ENCODE measurements around the gene TMEM43.
"Not testable (repeated sequence)": the region's sequence is repeated elsewhere in the genome, so short reads cannot be mapped to it uniquely, and the experiment has no call there.

DNA sequence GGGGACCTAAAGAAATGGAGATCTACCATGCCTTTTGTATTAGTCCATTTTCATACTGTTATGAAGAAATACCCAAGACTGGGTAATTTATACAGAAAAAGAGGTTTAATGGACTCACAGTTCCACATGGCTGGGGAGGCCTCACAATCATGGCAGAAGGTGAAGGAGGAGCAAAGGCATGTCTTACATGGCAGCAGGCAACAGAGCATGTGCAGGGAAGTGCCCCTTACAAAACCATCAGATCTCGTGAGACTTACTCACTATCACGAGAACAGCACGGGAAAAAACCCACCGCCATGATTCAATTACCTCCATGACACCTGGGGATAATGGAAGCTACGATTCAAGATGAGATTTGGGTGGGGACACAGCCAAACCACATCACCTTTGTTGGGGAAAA, 37.4 kb upstream of the TMEM43 start:
- TF ChIP-seq, protein P1, sequence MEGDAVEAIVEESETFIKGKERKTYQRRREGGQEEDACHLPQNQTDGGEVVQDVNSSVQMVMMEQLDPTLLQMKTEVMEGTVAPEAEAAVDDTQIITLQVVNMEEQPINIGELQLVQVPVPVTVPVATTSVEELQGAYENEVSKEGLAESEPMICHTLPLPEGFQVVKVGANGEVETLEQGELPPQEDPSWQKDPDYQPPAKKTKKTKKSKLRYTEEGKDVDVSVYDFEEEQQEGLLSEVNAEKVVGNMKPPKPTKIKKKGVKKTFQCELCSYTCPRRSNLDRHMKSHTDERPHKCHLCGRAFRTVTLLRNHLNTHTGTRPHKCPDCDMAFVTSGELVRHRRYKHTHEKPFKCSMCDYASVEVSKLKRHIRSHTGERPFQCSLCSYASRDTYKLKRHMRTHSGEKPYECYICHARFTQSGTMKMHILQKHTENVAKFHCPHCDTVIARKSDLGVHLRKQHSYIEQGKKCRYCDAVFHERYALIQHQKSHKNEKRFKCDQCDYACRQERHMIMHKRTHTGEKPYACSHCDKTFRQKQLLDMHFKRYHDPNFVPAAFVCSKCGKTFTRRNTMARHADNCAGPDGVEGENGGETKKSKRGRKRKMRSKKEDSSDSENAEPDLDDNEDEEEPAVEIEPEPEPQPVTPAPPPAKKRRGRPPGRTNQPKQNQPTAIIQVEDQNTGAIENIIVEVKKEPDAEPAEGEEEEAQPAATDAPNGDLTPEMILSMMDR (tag by site-specific recombination; IDR thresholded peaks at IDR 0.05), result not testable (repeated sequence)
- TF ChIP-seq ZNF510 (tag by site-specific recombination; IDR thresholded peaks at IDR 0.05; ENCODE audit: insufficient replicate concordance); ZNF558 (tag by site-specific recombination; IDR thresholded peaks at IDR 0.05): not testable (repeated sequence)
- TF ChIP-seq, protein P2, sequence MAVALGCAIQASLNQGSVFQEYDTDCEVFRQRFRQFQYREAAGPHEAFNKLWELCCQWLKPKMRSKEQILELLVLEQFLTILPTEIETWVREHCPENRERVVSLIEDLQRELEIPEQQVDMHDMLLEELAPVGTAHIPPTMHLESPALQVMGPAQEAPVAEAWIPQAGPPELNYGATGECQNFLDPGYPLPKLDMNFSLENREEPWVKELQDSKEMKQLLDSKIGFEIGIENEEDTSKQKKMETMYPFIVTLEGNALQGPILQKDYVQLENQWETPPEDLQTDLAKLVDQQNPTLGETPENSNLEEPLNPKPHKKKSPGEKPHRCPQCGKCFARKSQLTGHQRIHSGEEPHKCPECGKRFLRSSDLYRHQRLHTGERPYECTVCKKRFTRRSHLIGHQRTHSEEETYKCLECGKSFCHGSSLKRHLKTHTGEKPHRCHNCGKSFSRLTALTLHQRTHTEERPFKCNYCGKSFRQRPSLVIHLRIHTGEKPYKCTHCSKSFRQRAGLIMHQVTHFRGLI (tag by site-specific recombination; IDR thresholded peaks at IDR 0.05), result not testable (repeated sequence)
